Smooth muscle cell of the brain vasculature (primary cell): ENCODE measurements around the gene MAPKAP1.

Experiments used
- DNase-seq: peaks from one replicate; pipeline ENCODE4 v3.0.0-alpha.2; 2012; ENCODE audit warnings: low read depth, low spot score

Gene MAPKAP1

DNA sequence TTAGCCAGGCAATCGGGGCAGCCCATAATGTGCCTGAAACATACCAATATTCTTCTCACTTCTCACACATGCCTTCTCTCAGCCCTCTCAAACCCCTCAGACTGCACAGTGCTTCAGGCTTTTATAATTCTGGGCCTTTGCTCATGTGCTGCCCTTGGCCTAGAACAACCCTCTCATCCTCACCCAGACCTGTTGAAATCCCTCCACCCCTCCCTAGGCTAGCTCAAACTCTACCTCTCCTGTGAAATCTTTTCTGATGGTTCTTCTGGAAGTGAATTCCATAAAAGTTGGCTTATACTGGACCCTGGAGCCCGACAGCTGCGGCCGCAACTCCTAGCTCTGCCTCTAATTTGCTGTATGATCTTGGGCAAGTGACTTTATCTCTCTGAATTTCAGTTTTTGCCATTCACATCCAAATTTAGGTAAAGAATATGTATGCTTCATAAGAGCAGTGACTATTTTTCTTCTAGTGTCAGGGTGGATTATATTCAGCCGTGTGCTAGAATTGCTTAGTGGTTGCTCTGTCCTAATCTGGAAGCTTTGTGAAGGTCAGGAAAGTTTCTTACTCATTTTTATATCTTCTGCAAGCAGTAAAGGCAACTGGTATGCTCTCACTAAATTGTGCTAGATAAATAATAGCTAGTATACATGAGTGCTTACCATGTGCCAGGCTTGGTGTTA lies 221.4 kb downstream of the MAPKAP1 start:
- DNase-seq: no peak

- DNase-seq: no peak
Observed at GRCh38 chr9:125484350-125485282, 222.4 kb downstream of the MAPKAP1 start.

DNA sequence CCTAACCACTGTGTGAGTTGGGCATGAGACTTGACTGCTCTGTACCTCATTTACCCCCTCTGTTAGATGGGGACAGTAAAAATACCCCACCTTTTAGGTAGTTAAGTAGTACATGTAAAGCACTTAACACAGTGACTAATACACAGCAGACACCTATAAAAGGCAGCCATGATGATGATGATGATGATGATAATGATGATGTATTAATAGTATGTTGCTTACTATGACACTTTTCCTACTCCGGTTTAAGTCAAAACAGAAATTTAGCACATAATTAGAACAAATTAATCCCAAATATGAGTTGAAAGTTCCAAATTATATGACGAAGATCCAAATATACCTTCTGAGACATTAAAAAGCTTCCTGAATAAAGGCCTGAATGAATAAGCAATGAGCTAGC lies 223.3 kb downstream of the MAPKAP1 start:
- no peak for DNase-seq

GRCh38 chr9:125479846-125480615 lies 227.0 kb downstream of the MAPKAP1 start:
- DNase-seq: no peak

DNA sequence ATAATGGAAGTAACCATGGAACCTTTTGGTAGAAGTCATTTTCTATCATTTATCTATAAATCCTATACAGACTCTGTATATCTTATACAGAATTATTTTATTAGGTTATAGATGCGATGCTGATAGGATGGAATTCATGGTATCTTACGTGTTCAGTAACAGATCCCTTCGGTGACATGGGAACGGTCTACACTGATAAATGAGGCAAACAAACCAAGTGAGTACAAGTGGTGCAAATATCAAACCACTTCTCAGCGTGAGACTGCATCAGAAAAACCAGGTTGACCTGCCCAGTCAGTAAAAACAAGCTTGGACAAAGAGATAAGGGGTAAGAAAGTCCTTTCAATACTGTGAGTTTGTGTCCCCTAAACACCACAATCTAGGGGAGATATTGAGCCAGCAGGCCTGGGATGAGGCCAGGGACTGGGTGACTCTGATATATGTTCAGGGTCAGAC lies 229.9 kb downstream of the MAPKAP1 start:
- no peak for DNase-seq

GRCh38 chr9:125476645-125477044 lies 230.4 kb downstream of the MAPKAP1 start:
- DNase-seq: no peak

- no peak for DNase-seq
Observed at GRCh38 chr9:125475385-125475784, 231.6 kb downstream of the MAPKAP1 start.

GRCh38 chr9:125472926-125473701 lies 233.9 kb downstream of the MAPKAP1 start:
- no peak for DNase-seq

DNA sequence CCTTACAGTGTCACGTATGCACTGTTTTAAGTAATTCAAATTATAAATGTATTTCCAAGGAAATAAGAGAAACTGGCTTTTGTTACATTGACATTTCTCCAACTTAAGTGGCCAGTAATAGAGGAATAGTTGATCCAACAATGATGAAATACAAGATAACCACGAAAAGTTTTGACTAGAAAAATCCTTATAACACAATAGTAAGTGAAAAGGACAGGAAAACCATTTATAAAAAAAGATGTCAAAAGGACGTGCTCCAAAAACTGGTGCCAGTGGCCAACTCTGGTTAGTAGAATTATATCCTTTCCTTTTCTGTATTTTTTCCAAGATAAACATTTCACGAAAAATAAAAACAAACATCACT lies 234.5 kb downstream of the MAPKAP1 start:
- DNase-seq: no peak

- DNase-seq: no peak
Observed at GRCh38 chr9:125470767-125471580, 236.0 kb downstream of the MAPKAP1 start.

DNA sequence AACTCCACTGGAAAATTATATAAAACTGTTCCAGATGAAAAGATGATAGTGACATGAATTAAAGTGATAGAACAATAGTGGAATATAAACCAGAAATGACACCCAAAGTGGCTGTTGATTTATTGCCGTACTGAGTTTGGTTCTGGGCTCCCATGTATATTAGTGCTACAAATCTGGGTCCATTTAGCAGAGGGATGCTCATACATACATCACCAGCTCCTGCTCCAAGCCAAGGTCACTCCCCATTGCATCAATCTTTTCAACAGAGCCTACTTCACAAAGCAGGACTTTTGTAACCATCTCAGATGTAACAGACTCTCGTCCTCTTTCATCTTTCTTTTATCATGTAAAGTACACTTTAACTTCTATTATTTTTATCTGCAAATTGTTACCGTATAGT lies 236.8 kb downstream of the MAPKAP1 start:
- no peak for DNase-seq

DNA sequence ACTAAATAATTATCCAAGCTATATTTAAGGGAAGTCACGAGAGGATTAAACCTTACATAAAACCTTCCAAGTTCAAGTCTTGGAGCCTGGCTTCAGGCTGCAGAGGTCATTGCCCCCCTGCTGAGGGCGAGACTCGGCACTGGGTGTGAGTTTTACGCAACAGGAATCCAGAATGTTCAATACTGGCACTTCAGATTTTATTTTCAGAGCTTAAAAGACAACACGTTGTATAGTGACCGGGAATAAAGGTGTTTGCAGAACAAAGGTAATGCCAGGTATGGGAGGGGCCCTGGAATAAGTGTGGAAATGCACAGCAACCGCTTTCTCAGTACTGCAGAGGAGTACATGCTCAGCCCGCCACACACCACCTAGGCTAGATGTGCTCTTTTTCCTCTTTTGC lies 238.4 kb downstream of the MAPKAP1 start:
- no peak for DNase-seq

- no peak for DNase-seq
Observed at GRCh38 chr9:125467116-125467740, 239.8 kb downstream of the MAPKAP1 start.

- DNase-seq: no peak
Observed at GRCh38 chr9:125466411-125466810, 240.6 kb downstream of the MAPKAP1 start.

DNA sequence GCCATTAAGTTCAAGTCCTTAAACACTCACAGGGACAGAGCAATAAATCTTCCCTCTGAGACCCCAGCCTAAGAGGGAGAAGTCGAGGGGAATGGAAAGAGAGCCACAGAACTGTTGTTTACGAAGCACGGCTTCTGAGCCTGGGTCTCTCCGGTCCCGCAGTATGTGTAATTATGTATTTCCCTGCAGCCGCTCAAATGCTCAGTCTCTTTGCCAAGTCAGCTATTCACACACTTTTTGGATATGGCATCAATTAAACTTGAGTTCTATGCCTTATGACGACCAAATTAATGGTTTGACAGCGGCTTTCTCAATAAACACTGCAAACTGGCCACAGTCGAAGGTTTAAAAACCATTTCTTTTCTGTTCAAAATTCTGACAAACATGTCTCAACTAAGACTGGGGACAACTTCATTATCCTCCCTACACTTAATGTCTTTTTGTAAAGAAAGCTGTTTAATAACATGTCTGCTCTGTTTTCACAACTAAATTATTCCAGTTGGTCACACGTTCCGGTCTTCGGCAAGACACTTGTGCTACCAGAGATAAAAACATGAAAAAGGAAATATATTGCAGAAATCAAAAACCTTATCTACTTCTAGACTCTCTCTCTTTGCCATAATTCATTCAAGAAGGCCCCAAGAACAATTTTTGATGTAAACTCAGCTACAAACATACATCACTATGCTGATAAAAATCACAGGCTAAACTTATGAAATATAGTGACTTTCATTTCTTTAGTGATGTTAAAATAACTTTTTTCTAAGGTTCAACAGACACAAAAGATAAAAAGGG lies 242.2 kb downstream of the MAPKAP1 start:
- no peak for DNase-seq

DNA sequence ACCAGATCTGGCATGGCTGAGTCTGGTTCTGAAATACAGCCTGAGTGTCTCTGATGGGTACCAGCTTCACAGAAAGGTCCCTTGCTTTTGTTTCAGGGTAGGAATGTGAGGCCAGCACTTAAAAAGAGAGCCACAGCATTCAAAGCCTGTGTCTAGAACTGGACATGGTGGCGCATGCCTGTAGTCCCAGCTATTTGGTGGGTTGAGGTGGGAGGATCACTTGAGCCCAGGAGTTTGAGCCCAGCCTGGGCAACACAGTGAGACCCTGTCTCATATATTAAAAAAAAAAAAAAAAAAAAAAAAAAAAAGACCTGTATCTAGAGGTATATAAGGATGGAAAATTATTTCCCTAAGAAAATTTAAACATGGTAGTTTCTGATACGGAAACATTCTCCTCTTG lies 243.1 kb downstream of the MAPKAP1 start:
- no peak for DNase-seq

- no peak for DNase-seq
Observed at GRCh38 chr9:125462861-125463291, 244.1 kb downstream of the MAPKAP1 start.

- DNase-seq: no peak
Observed at GRCh38 chr9:125461636-125462190, 245.3 kb downstream of the MAPKAP1 start.
